ENCODE results near the gene ALDH1A1.

Gene ALDH1A1

GRCh38 chr9:72874344-72874743 is 78.5 kb downstream of the ALDH1A1 start:
- no peaks in the 10 kb centered on the region for H3K9me3 ChIP-seq
- H3K27me3 ChIP-seq: no peaks in the 10 kb centered on the region
- no peak overlapping the region for H3K4me3 ChIP-seq (ENCODE audit: low read depth in 1 of 2, low read length in 1 of 2)
- H3K27ac ChIP-seq: no peak overlapping the region
- TF ChIP-seq CTCF (IDR thresholded peaks at IDR 0.05): no peak
- H3K36me3 ChIP-seq: no peaks in the 10 kb centered on the region
- no peaks in the 10 kb centered on the region for H3K4me1 ChIP-seq (ENCODE audit: control insufficient read depth in 1 of 2, insufficient read depth in 1 of 2, low read depth in 1 of 2, low read length in 1 of 2)

DNA sequence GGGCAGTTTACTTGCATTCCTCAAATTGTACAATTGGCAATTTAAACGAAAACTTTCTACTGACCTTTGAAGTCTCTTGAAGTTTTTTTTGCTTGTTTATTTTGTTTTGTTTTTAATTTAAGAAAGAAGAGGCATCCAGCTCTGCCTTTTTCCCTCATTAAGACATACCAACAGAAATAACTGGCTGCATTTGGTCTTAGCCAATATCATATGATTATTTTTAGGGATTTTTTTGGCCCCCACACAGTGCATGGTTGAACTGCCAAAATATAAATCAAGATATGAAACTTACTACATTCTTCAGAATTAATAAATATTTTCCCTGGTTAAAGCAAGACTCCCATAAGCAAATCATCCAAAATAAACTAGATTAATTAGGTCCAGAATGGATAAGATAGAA is 79.4 kb downstream of the ALDH1A1 start:
- Histone ChIP-seq H3K27me3 (no peaks in the 10 kb centered on the region), H3K27ac (no peak overlapping the region), H3K4me3 (ENCODE audit: low read depth in 1 of 2, low read length in 1 of 2) (no peak overlapping the region), H3K9me3 (no peaks in the 10 kb centered on the region), H3K36me3 (no peaks in the 10 kb centered on the region), H3K4me1 (ENCODE audit: control insufficient read depth in 1 of 2, insufficient read depth in 1 of 2, low read depth in 1 of 2, low read length in 1 of 2) (no peaks in the 10 kb centered on the region)
- no peak for TF ChIP-seq CTCF (IDR thresholded peaks at IDR 0.05)

DNA sequence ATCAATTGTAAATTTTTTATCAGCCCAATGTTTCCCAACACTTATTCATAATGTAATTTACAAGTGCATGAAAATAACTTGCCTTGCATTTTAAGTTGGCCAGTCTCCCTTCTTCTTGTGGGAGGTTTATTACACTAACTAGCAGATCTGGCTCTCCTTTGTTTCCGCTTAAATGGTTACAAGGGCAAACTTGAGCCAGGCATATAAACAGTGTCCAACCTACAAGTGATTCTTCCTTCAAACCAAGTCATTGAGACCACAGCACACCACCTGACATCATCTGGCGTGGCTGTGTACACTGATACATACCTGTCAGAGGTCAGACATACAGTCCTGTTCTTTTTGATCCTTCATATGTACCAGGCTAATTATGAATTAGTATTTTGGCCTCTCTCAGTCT is 80.1 kb downstream of the ALDH1A1 start:
- Histone ChIP-seq H3K9me3 (no peaks in the 10 kb centered on the region), H3K27ac (no peak overlapping the region), H3K27me3 (no peaks in the 10 kb centered on the region), H3K4me3 (ENCODE audit: low read depth in 1 of 2, low read length in 1 of 2) (no peak overlapping the region), H3K36me3 (no peaks in the 10 kb centered on the region), H3K4me1 (ENCODE audit: control insufficient read depth in 1 of 2, insufficient read depth in 1 of 2, low read depth in 1 of 2, low read length in 1 of 2) (no peaks in the 10 kb centered on the region)
- TF ChIP-seq CTCF (IDR thresholded peaks at IDR 0.05): no peak

DNA sequence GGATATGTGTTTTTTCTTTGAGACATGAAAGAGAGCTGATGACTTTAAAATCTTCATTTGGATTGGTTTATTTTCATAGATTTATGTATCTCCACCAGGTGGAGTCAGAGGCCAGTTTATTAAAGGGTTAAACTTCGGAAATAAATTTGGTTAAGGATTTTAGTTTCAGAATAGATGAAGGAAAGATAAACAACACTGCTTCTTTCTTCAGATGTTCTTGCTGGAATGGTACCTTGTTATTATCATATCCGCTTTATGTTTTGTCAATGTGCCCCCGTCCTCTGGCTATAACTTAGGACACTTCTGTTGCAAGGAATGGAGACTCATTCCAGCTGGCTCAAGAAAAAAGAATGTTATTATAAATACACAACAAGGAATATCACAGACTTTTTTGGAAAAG is 81.2 kb downstream of the ALDH1A1 start:
- no peaks in the 10 kb centered on the region for H3K4me1 ChIP-seq (ENCODE audit: control insufficient read depth in 1 of 2, insufficient read depth in 1 of 2, low read depth in 1 of 2, low read length in 1 of 2)
- H3K4me3 ChIP-seq (ENCODE audit: low read depth in 1 of 2, low read length in 1 of 2): no peak overlapping the region
- no peak for TF ChIP-seq CTCF (IDR thresholded peaks at IDR 0.05)
- H3K27ac ChIP-seq: no peak overlapping the region
- no peaks in the 10 kb centered on the region for H3K36me3 ChIP-seq
- H3K27me3 ChIP-seq: no peaks in the 10 kb centered on the region
- H3K9me3 ChIP-seq: no peaks in the 10 kb centered on the region

- no peak for TF ChIP-seq CTCF (IDR thresholded peaks at IDR 0.05)
- H3K36me3 ChIP-seq: no peaks in the 10 kb centered on the region
- no peaks in the 10 kb centered on the region for H3K4me1 ChIP-seq (ENCODE audit: control insufficient read depth in 1 of 2, insufficient read depth in 1 of 2, low read depth in 1 of 2, low read length in 1 of 2)
Observed at GRCh38 chr9:72864327-72864726, 88.5 kb downstream of the ALDH1A1 start.

More at GRCh38 chr9:72864327-72864726, 88.5 kb downstream of the ALDH1A1 start:
- Histone ChIP-seq H3K27me3 (no peaks in the 10 kb centered on the region), H3K27ac (no peak overlapping the region), H3K4me3 (ENCODE audit: low read depth in 1 of 2, low read length in 1 of 2) (no peak overlapping the region), H3K9me3 (no peaks in the 10 kb centered on the region)
